Adrenal gland (tissue), 5 donors: ENCODE results near the gene ZNF280C.

Experiments
- POLR2A ChIP-seq, 2 donors: fragments of 450-650 bp; IDR thresholded peaks; one replicate each; pipeline ENCODE4 v1.6.1; 2017; ENCODE audit warnings: antibody characterized with exemption in 2 of 2, mild to moderate bottlenecking in 2 of 2, moderate library complexity in 1 of 2
- TF ChIP-seq, protein P1 (sequence below), 6 experiments: fragments of 450-650 bp in 4 of 6; fragments of 200-600 bp in 2 of 6; sonication (generic) in 1 of 6; IDR thresholded peaks; 1 replicate in 5 of 6; 2 replicates in 1 of 6; pipeline versions ENCODE4 v1.5.1 to v1.8.0; 2016 to 2021; ENCODE audit warnings: antibody characterized with exemption in 6 of 6, mild to moderate bottlenecking in 2 of 6, moderate library complexity in 1 of 6
- donor health status: DM: no; HTN: no; CAD: no.

DNA sequence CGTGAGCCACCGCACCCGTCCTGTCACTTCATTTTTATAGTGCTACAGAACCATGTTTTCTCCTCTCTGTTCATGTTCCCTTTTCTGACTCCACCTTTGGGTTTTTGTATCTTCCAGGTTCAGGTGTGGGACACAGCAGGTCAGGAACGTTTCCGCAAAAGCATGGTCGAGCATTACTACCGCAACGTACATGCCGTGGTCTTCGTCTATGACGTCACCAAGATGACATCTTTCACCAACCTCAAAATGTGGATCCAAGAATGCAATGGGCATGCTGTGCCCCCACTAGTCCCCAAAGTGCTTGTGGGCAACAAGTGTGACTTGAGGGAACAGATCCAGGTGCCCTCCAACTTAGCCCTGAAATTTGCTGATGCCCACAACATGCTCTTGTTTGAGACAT, 84.5 kb downstream of the ZNF280C start:
- no peak for TF ChIP-seq POLR2A (IDR thresholded peaks at IDR 0.05)
- TF ChIP-seq, protein P1, sequence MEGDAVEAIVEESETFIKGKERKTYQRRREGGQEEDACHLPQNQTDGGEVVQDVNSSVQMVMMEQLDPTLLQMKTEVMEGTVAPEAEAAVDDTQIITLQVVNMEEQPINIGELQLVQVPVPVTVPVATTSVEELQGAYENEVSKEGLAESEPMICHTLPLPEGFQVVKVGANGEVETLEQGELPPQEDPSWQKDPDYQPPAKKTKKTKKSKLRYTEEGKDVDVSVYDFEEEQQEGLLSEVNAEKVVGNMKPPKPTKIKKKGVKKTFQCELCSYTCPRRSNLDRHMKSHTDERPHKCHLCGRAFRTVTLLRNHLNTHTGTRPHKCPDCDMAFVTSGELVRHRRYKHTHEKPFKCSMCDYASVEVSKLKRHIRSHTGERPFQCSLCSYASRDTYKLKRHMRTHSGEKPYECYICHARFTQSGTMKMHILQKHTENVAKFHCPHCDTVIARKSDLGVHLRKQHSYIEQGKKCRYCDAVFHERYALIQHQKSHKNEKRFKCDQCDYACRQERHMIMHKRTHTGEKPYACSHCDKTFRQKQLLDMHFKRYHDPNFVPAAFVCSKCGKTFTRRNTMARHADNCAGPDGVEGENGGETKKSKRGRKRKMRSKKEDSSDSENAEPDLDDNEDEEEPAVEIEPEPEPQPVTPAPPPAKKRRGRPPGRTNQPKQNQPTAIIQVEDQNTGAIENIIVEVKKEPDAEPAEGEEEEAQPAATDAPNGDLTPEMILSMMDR (IDR thresholded peaks at IDR 0.05) = no peak
